IMR-90 (cell line): Measurements from ENCODE around the gene CCDC63. TPM values are rescaled to one million over a fixed set of nuclear protein-coding genes. Genes with fewer than 3 reads are reported as not detected.

Experiments used
- ATAC-seq: fragments of 200-7000 bp; cut with Tn5 transposase; 2 replicates; pipeline ENCODE4 v1.9.1; 2020; ENCODE audit warnings: low read depth, mild to moderate bottlenecking, moderate library complexity
- BruUV-seq: library from RNA; stranded (reverse); fragments of 400-500 nt; replicated peaks from 2 replicates; lab custom pipeline; 2021; lab: Mats Ljungman, UMichigan
- CTCF ChIA-PET: fragments of 300-600 bp; formaldehyde crosslinking; extraction: SDS; loops from one replicate; lab custom pipeline; 2021; ENCODE audit warnings: antibody characterized with exemption; lab: Yijun Ruan, JAX
- POLR2A ChIA-PET: fragments of 300-600 bp; sonication (Branson Sonifier 250); formaldehyde crosslinking; loops from one replicate; lab custom pipeline; 2022; ENCODE audit warnings: antibody characterized with exemption; ENCODE audit not compliant: unreplicated experiment; lab: Charles Lee
- DNase-seq: peaks from one replicate; pipeline ENCODE4 v3.0.0; 2013
- H2AFZ ChIP-seq: replicated peaks from 2 replicates; pipeline ENCODE3; 2013; ENCODE audit warnings: low read length, mild to moderate bottlenecking; ENCODE audit not compliant: poor library complexity
- H2AK5ac ChIP-seq: 2 replicates; pipeline ENCODE4 v1.6.1; 2013; ENCODE audit warnings: low read depth, low read length, inconsistent platforms
- H2AK9ac ChIP-seq: replicated peaks from 2 replicates; pipeline ENCODE3; 2013; ENCODE audit warnings: mild to moderate bottlenecking, low read depth, low read length, moderate library complexity; ENCODE audit not compliant: poor library complexity
- H2BK120ac ChIP-seq: 2 replicates; pipeline ENCODE4 v1.6.1; 2013; ENCODE audit warnings: low read depth, low read length, inconsistent platforms
- H2BK15ac ChIP-seq: 3 replicates; pipeline ENCODE4 v1.6.1; 2013; ENCODE audit warnings: low read depth, low read length, inconsistent platforms
- H2BK20ac ChIP-seq: 2 replicates; pipeline ENCODE4 v1.6.1; 2013; ENCODE audit warnings: low read depth, mild to moderate bottlenecking, inconsistent platforms, low read length, moderate library complexity
- H2BK5ac ChIP-seq: 2 replicates; pipeline ENCODE4 v1.6.1; 2013; ENCODE audit warnings: mild to moderate bottlenecking, low read depth, low read length, inconsistent platforms; ENCODE audit not compliant: poor library complexity, severe bottlenecking
- H3K14ac ChIP-seq: replicated peaks from 2 replicates; pipeline ENCODE4 v1.6.1; 2013; ENCODE audit warnings: low read depth, low read length, inconsistent platforms
- H3K18ac ChIP-seq: 2 replicates; pipeline ENCODE4 v1.6.1; 2013; ENCODE audit warnings: low read depth, low read length, control low read depth
- H3K23ac ChIP-seq: 2 replicates; pipeline ENCODE4 v1.6.1; 2013; ENCODE audit warnings: low read depth, low read length, inconsistent platforms
- H3K27ac ChIP-seq: 2 replicates; pipeline ENCODE4 v1.5.1; 2013; ENCODE audit warnings: mild to moderate bottlenecking, control low read depth, low read length; ENCODE audit not compliant: insufficient read depth
- H3K27me3 ChIP-seq: 2 replicates; pipeline ENCODE4 v1.6.1; 2013; ENCODE audit warnings: low read length; ENCODE audit not compliant: control insufficient read depth, insufficient read depth
- H3K36me3 ChIP-seq: 2 replicates; pipeline ENCODE4 v1.6.1; 2013; ENCODE audit warnings: low read length, mixed read lengths; ENCODE audit not compliant: control insufficient read depth, insufficient read depth
- H3K4ac ChIP-seq: 2 replicates; pipeline ENCODE4 v1.6.1; 2013; ENCODE audit warnings: low read depth, low read length, inconsistent platforms
- H3K4me1 ChIP-seq: 2 replicates; pipeline ENCODE4 v1.6.1; 2013; ENCODE audit warnings: low read length, mixed read lengths; ENCODE audit not compliant: control insufficient read depth, insufficient read depth
- H3K4me2 ChIP-seq: 2 replicates; pipeline ENCODE4 v1.6.1; 2013; ENCODE audit warnings: low read depth, mild to moderate bottlenecking, control low read depth, low read length, moderate library complexity
- H3K4me3 ChIP-seq: 2 replicates; pipeline ENCODE4 v1.5.1; 2013; ENCODE audit warnings: low read depth, mild to moderate bottlenecking, control low read depth, low read length, moderate library complexity; ENCODE audit not compliant: insufficient read depth
- H3K56ac ChIP-seq: 2 replicates; pipeline ENCODE4 v1.6.1; 2013; ENCODE audit warnings: low read length, inconsistent platforms; ENCODE audit not compliant: insufficient read depth; ENCODE audit errors: extremely low read depth
- H3K79me1 ChIP-seq, 2 experiments: 2 replicates each; pipeline ENCODE4 v1.6.1; 2013; ENCODE audit warnings: low read length in 2 of 2, inconsistent platforms in 1 of 2, low read depth in 1 of 2
- H3K9ac ChIP-seq: 2 replicates; pipeline ENCODE4 v1.6.1; 2013; ENCODE audit warnings: low read depth, low read length, control low read depth
- H3K9me1 ChIP-seq: 2 replicates; pipeline ENCODE4 v1.6.1; 2013; ENCODE audit warnings: low read length, inconsistent platforms; ENCODE audit not compliant: insufficient read depth
- H3K9me3 ChIP-seq: 2 replicates; pipeline ENCODE4 v1.6.1; 2013; ENCODE audit warnings: low read length; ENCODE audit not compliant: control insufficient read depth, insufficient read depth
- H4K20me1 ChIP-seq: 2 replicates; pipeline ENCODE4 v1.6.1; 2013; ENCODE audit warnings: low read length, inconsistent platforms; ENCODE audit not compliant: insufficient read depth
- H4K5ac ChIP-seq: 2 replicates; pipeline ENCODE4 v1.6.1; 2013; ENCODE audit warnings: mild to moderate bottlenecking, low read depth, low read length, control low read depth
- H4K8ac ChIP-seq, 2 experiments: 2 replicates each; pipeline ENCODE4 v1.6.1; 2013; ENCODE audit warnings: low read depth in 2 of 2, low read length in 2 of 2, control low read depth in 1 of 2, inconsistent platforms in 1 of 2
- H4K91ac ChIP-seq: 2 replicates; pipeline ENCODE4 v1.6.1; 2013; ENCODE audit warnings: low read depth, low read length, inconsistent platforms; ENCODE audit not compliant: insufficient read depth
- BHLHE40 ChIP-seq: fragments of 150-350 bp; IDR thresholded peaks from 2 replicates; pipeline ENCODE4 v1.6.1; 2016; ENCODE audit warnings: mild to moderate bottlenecking, low read depth, low read length
- CEBPB ChIP-seq: IDR thresholded peaks from 2 replicates; pipeline ENCODE4 v1.6.1; 2012; ENCODE audit warnings: low read depth, low read length, improper control_type of control experiment
- FOS ChIP-seq: fragments of 150-350 bp; IDR thresholded peaks from 2 replicates; pipeline ENCODE4 v1.6.1; 2016; ENCODE audit warnings: low read depth, low read length
- MAZ ChIP-seq: IDR thresholded peaks from 2 replicates; pipeline ENCODE4 v1.6.1; 2012; ENCODE audit warnings: low read depth, mild to moderate bottlenecking, low read length, improper control_type of control experiment, moderate library complexity, borderline replicate concordance
- POLR2A ChIP-seq: IDR thresholded peaks from 2 replicates; pipeline ENCODE4 v1.6.1; 2012; ENCODE audit warnings: mild to moderate bottlenecking, low read depth, low read length
- RAD21 ChIP-seq: IDR thresholded peaks from 2 replicates; pipeline ENCODE4 v1.6.1; 2012; ENCODE audit warnings: low read length, improper control_type of control experiment
- RCOR1 ChIP-seq: IDR thresholded peaks from 2 replicates; pipeline ENCODE4 v1.6.1; 2012; ENCODE audit warnings: mild to moderate bottlenecking, low read length, improper control_type of control experiment; ENCODE audit not compliant: insufficient replicate concordance
- RFX5 ChIP-seq: IDR thresholded peaks from 2 replicates; pipeline ENCODE4 v1.8.0; 2012; ENCODE audit warnings: low read depth, mild to moderate bottlenecking, low read length, moderate library complexity
- SMC3 ChIP-seq: fragments of 150-350 bp; IDR thresholded peaks from 2 replicates; pipeline ENCODE4 v1.6.1; 2016; ENCODE audit warnings: low read depth, mild to moderate bottlenecking, antibody characterized with exemption, low read length, moderate library complexity
- WGBS, 2 experiments: methylation state at CpG; one replicate each; pipeline versions ENCODE4 v1.1.5 to v1.1.7; 2013; ENCODE audit warnings: missing lambda C conversion rate in 2 of 2; ENCODE audit not compliant: insufficient read length in 1 of 2; ENCODE audit errors: extremely low coverage in 2 of 2; 5-methylcytosine and 5-hydroxymethylcytosine counted together
- dilution Hi-C: fragments of 300-500 bp; cut with HindIII; formaldehyde crosslinking; loops from one replicate; pipeline ENCODE4 v1.14.3; 2018; ENCODE audit warnings: low sequenced_read_pairs; ENCODE audit not compliant: unreplicated experiment
- in situ Hi-C: fragments of 300-500 bp; cut with MboI; formaldehyde crosslinking; loops from 3 replicates; pipeline ENCODE4 v1.14.3; 2019; ENCODE audit warnings: low sequenced_read_pairs, inconsistent platforms, mixed read lengths
- intact Hi-C: fragments of 100-400 bp; cut with micrococcal nuclease; formaldehyde crosslinking; loops from 2 replicates; pipeline ENCODE4 v1.10.0; 2022
- polyA plus RNA-seq, 3 experiments: library from polyadenylated mRNA; depleted of rRNA; stranded (reverse); fragments of >200 nt; gene quantifications; 2 replicates each; pipeline ENCODE4 v1.2.3, GENCODE V29; 2012; ENCODE audit warnings: low replicate concordance in 1 of 3
- total RNA-seq: library from RNA; depleted of rRNA; stranded (reverse); fragments of >200 nt; gene quantifications from 2 replicates; pipeline ENCODE4 v1.2.3, GENCODE V29; 2012
- TF ChIP-seq, protein P1 (sequence below): fragments of 150-350 bp; IDR thresholded peaks from 2 replicates; pipeline ENCODE4 v1.6.1; 2016; ENCODE audit warnings: low read depth, mild to moderate bottlenecking, low read length, moderate library complexity, borderline replicate concordance
- TF ChIP-seq, protein P2 (sequence below): conservative IDR thresholded peaks from 2 replicates; pipeline ENCODE4 v1.5.1; 2012; ENCODE audit warnings: mild to moderate bottlenecking, low read depth, low read length, improper control_type of control experiment
- TF ChIP-seq, protein P3 (sequence below): fragments of 150-350 bp; IDR thresholded peaks from 2 replicates; pipeline ENCODE4 v1.6.1; 2017; ENCODE audit warnings: mild to moderate bottlenecking, antibody characterized with exemption, low read length, low read depth

CCDC63 gene
- total and polyA plus RNA-seq, 2 of the 4 experiments (the other 2 are of a cell fraction): not detected

DNA sequence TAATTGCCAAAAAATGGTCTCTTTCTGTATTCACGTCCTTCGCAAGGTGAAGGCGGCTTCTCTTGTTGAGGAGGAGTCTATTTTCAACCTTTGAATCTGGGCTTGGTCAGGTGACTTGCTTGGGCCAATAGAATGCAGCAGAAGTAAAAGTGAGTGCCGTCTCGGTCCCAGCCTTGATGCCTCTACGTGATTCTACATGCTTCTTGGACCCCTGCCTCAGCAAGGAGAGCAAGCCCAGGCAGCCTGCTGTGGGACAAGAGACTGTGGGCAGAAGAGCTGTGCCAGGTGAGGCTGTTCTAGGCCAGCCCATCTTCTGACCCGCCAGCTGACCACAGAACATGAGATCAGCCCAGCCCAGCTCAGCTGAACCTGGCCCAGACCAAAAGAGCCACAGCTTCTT, 39.1 kb upstream of the CCDC63 start:
- dilution Hi-C loops: no loop called here
- H3K27ac ChIP-seq: no peak overlapping the region
- no peak overlapping the region for H4K5ac ChIP-seq
- ATAC-seq: no peak
- in situ Hi-C loops: no loop called here
- no peaks in the 10 kb centered on the region for H3K9me1 ChIP-seq
- CTCF ChIA-PET: no interaction called here
- DNase-seq: no peak
- POLR2A ChIA-PET: no interaction called here
- intact Hi-C loops: no loop called here
- no peak overlapping the region for H2BK120ac ChIP-seq
- H3K4me1 ChIP-seq: no peaks in the 10 kb centered on the region
- 30% methylated on average over 2 of the region's 7 CpGs; no CpG with 5 or more reads in 1 of the 2 experiments for WGBS, 2 experiments
- TF ChIP-seq, protein P1, sequence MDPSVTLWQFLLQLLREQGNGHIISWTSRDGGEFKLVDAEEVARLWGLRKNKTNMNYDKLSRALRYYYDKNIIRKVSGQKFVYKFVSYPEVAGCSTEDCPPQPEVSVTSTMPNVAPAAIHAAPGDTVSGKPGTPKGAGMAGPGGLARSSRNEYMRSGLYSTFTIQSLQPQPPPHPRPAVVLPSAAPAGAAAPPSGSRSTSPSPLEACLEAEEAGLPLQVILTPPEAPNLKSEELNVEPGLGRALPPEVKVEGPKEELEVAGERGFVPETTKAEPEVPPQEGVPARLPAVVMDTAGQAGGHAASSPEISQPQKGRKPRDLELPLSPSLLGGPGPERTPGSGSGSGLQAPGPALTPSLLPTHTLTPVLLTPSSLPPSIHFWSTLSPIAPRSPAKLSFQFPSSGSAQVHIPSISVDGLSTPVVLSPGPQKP: no peak
- TF ChIP-seq, protein P2, sequence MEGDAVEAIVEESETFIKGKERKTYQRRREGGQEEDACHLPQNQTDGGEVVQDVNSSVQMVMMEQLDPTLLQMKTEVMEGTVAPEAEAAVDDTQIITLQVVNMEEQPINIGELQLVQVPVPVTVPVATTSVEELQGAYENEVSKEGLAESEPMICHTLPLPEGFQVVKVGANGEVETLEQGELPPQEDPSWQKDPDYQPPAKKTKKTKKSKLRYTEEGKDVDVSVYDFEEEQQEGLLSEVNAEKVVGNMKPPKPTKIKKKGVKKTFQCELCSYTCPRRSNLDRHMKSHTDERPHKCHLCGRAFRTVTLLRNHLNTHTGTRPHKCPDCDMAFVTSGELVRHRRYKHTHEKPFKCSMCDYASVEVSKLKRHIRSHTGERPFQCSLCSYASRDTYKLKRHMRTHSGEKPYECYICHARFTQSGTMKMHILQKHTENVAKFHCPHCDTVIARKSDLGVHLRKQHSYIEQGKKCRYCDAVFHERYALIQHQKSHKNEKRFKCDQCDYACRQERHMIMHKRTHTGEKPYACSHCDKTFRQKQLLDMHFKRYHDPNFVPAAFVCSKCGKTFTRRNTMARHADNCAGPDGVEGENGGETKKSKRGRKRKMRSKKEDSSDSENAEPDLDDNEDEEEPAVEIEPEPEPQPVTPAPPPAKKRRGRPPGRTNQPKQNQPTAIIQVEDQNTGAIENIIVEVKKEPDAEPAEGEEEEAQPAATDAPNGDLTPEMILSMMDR: no peak
- TF ChIP-seq CEBPB (no peak), RAD21 (no peak), FOS (no peak), BHLHE40 (no peak), POLR2A (no peak), RFX5 (no peak), RCOR1 (no peak), SMC3 (no peak), MAZ (no peak)
- TF ChIP-seq, protein P3, sequence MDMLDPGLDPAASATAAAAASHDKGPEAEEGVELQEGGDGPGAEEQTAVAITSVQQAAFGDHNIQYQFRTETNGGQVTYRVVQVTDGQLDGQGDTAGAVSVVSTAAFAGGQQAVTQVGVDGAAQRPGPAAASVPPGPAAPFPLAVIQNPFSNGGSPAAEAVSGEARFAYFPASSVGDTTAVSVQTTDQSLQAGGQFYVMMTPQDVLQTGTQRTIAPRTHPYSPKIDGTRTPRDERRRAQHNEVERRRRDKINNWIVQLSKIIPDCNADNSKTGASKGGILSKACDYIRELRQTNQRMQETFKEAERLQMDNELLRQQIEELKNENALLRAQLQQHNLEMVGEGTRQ: no peak
- no peak overlapping the region for H3K4ac ChIP-seq
- no peak overlapping the region for H2BK15ac ChIP-seq
- H3K9me3 ChIP-seq: no peaks in the 10 kb centered on the region
- H3K18ac ChIP-seq: no peak overlapping the region
- no peak overlapping the region for H3K56ac ChIP-seq
- no peak overlapping the region for H3K23ac ChIP-seq
- H3K9ac ChIP-seq: no peak overlapping the region
- no peak overlapping the region for H4K91ac ChIP-seq
- no peak overlapping the region for H2BK20ac ChIP-seq
- no peak overlapping the region for H2AK5ac ChIP-seq
- H2AK9ac ChIP-seq: no peak overlapping the region
- H3K14ac ChIP-seq: no peak overlapping the region
- H2AFZ ChIP-seq: no peak overlapping the region
- no peak overlapping the region for H2BK5ac ChIP-seq
- H3K4me2 ChIP-seq: no peak overlapping the region
- H3K79me1 ChIP-seq: no peaks in the 10 kb centered on the region
- H3K4me3 ChIP-seq: no peak overlapping the region
- H3K27me3 ChIP-seq: peaks cover 2% of the 10 kb centered on the region; the same call in 1 of the 2 replicates
- H4K20me1 ChIP-seq: no peaks in the 10 kb centered on the region
- H3K36me3 ChIP-seq: no peaks in the 10 kb centered on the region
- no TSS peak for BruUV-seq
- H4K8ac ChIP-seq: no peak overlapping the region
